HG02610 (cell line): Measurements from ENCODE around the gene SNX20.

Source experiments
- ATAC-seq: cut with Tn5 transposase; IDR thresholded peaks from one replicate; pipeline ENCODE4 v1.9.1; 2021; ENCODE audit warnings: mild to moderate bottlenecking, moderate library complexity; ENCODE audit not compliant: unreplicated experiment

The SNX20 gene

GRCh38 chr16:50705436-50706110 is 24.5 kb upstream of the SNX20 start:
- no peak for ATAC-seq

GRCh38 chr16:50704245-50704644 is 23.1 kb upstream of the SNX20 start:
- ATAC-seq: no peak

GRCh38 chr16:50702725-50703124 is 21.6 kb upstream of the SNX20 start:
- no peak for ATAC-seq

DNA sequence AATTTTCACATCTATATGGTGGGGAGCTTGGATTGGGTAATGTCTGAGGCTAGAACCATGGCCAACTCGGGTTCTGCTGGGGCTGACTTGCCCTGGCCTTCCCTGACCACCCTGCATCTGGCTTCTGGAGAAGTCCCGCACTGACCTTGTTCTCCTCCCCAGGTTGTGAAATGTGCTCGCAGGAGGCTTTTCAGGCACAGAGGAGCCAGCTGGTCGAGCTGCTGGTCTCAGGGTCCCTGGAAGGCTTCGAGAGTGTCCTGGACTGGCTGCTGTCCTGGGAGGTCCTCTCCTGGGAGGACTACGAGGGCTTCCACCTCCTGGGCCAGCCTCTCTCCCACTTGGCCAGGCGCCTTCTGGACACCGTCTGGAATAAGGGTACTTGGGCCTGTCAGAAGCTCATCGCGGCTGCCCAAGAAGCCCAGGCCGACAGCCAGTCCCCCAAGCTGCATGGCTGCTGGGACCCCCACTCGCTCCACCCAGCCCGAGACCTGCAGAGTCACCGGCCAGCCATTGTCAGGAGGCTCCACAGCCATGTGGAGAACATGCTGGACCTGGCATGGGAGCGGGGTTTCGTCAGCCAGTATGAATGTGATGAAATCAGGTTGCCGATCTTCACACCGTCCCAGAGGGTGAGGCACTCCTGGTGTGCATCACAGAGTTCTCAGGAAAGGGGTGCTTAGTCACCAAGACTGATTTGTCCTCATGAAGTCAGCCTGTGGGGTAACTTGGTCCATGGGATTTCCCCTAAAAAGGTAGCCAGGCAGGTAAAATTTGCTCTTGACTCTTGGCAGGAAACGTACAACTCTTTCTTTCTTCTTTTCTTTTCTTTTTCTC is 18.4 kb upstream of the SNX20 start:
- ATAC-seq: no peak

DNA sequence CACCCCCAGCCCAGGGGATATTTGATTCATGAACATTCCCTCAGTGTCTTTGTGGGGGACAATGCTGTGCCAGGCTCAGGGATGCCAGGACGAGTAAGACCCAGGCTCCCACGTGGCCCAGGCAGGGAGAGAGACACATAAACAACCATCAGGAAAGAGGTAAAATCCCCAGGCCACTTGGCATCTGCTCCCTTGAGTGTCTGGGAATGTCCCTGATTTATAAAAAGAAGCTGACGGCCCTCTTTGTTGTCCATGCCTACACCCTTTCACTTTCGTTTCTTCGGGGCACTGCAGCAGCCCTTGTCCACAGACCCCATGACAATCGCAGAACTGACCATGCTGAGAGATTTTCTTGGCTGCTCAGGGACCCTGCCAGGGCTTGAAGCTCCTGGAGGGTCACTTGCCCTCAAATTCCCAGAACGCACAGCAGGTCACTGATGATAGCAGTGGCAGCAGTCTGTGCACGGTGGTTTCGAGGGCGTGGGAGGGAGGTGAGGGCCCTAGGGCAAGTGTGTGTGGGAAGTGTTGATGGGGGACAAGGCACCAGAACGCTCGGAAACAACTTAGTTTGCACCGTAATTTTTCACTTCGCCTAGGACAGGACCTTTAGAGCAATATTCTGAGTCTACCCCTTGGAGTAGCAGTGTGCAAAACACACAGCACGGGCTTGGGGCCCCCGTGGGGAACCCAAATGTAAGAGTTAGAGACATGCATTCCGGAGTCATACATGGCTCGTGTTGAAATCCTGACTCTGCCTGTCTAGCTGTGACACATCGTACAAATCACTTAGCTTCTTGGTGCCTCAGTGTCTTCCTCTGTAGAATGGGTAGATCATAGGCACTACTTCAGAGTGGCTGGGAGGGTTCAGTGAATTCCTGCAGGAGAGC is 17.0 kb upstream of the SNX20 start:
- peak; percentile 47 for ATAC-seq

DNA sequence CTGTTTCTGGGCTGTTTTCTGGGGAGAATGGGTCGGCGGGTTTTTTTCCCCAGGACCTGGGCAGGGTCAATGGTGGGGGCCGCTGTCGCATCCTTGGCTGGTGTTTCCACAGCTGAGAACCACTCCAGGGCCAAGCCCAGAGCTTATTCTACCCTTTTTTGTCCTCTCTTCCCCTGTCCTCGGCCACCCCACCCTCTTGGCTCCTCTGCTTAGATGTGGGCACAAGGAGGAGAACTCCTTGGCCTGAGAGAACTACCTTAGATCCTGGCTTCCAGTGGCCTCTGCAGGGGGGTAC is 16.3 kb upstream of the SNX20 start:
- ATAC-seq: no peak

DNA sequence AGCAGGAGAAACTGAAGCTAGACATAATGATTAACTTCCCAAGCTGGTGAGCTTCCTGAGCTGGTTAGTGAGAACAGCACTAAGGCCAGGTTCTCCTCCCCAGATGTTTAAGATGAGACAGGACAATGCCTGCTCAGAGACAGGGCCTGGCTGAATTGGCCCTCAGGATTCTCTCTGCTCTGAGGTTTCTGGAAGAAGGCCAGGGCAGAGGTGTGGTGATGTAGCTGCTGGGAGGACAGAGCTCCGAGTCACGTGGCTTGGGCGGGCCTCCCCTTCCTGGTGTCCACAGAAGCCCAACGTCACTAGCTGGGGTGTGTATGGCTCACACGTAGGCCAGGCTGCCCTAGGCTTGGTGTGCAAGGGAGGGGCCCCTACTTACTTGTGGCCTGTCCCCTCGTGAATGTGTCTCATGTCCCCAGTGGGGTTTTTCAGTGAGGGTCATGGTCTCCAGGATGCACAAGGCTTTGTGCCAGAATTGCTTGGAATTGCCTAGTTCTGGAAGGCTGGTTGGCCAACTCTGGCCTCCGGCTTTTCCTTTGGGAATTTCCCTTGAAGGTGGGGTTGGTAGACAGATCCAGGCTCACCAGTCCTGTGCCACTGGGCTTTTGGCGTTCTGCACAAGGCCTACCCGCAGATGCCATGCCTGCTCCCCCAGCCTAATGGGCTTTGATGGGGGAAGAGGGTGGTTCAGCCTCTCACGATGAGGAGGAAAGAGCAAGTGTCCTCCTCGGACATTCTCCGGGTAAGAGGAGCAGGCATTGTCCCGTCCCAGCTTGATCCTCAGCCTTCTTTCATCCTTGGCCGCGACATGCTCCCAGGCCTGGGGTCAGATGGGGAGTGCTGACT is 15.7 kb upstream of the SNX20 start:
- peak; percentile 56 for ATAC-seq

GRCh38 chr16:50696126-50696525 is 15.0 kb upstream of the SNX20 start:
- ATAC-seq: peak; percentile 33

- ATAC-seq: no peak
Observed at GRCh38 chr16:50695017-50696000, 14.2 kb upstream of the SNX20 start.

DNA sequence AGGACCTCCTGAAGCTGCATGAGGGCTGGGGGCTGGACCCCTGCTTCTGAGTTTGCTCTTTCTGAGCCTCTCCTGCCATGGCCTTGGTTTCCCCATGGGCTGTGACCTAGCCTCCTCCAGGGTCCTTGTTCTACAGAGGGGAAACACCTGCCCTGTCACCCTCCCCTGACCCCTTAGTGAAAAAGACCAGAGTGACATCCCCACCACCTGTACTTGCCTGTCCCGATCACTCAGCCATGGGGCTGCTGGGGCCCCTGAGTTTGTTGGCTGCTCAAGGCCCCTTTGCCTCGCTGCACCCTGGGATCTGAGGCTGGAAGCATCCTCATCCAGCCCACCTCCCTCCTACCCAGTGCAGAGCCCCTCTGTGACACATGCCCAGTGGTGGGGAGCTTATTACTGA is 13.1 kb upstream of the SNX20 start:
- no peak for ATAC-seq

DNA sequence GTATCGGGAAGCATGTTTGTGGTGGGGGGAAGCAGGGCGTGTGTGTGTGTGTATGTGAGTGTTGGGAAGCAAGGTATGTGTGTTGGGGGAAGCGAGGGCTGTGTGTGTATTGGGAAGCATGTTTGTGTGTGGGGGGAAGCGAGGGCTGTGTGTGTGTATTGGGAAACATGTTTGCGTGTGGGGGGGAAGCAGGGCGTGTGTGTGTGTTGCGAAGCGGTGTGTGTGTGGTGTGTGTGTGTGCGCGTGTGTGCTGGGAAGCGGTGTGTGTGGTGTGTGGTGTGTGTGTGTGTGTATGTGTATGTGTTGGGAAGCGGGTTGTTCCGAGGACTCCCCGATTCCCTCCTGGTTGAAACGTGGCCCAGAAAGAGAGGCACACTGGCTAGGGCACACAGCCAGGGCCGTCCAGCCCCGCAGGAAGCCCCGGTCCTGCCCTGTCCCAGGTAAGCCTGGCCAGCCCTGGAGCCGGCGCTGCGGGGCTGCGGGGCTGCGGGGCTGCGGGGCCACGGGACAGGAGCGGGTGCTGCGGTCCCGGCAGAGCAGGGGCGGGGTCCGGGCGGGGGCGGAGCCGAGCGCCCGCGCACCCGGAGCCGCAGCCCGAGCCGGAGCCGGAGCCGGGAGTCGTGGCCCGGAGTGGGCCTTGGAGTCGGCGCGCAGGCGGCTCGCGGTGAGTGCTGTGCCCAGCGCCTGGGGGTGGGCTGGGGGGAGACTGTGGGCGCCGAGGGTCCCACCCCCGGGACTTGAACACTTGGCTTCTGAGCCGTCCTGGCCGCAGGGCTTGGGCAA is 12.1 kb upstream of the SNX20 start, which contains the start of gene NOD2:
Gene NOD2 (plus strand): TSS at position 608 of the 783 bp plus-strand sequence. CDS start 5,890 bp downstream, outside the sequence.
- ATAC-seq: no peak

DNA sequence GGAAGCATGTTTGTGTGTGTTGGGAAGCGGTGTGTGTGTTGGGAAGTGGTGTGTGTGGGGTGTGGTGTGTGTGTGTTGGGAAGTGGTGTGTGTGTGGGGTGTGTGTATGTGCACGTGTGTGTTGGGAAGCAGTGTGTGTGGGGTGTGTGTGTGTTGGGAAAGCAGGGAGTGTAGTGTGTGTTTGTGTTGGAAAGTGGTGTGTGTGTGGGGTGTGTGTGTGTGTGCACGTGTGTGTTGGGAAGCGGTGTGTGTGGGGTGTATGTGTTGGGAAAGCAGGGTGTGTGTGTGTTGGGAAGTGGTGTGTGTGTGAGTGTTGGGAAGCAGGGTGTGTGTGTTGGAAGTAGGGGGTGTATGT is 11.5 kb upstream of the SNX20 start:
- ATAC-seq: no peak

GRCh38 chr16:50690177-50690576 is 9.1 kb upstream of the SNX20 start:
- ATAC-seq: peak; percentile 30

DNA sequence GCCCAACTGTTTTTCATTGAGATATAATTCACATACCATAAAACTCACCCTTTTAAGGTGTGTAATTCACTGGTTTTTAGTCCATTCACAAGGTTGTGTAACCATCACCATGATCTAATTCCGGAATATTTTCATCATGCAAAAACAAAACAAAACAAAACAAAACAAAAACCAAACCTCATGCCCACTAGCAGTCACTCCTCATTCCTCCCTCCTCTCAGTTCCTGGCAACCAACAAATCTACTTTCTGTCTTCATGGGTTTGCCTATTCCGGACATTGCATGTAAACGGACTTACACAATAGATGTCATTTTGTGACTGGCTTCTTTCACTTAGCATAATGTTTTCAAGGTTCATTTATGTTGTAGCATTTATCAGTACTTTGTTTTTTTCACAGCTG is 7.8 kb upstream of the SNX20 start:
- no peak for ATAC-seq

GRCh38 chr16:50688083-50688482 is 7.0 kb upstream of the SNX20 start:
- ATAC-seq: no peak

DNA sequence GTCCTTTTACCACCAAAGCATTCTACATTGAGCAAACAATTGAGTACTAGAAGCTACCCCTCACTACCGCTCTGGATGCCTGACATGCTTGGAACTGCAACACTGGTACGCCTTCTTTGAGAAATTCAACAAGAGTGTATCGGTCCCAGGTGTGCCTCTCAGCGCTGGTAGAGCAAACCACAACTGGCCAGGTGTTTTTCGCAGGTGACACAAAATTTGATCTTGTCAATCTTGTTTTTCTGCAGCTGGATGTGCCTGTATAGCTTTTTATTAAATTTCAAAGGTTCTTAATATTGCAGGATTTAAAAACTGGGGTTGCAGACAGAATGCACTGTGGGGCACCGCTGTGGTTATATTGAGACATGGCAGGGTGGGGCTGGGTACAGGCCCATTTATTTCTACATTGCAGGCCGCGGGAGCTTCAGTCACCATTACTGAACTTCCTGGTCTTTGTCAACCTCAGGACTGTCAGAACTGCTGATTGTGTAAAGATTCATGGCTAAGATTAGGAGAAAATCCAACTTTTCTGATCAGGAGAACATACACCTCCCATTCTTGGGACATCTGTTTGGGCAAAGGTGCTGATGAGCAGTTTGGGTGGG is 4.5 kb upstream of the SNX20 start:
- no peak for ATAC-seq

- peak; percentile 23 for ATAC-seq
Observed at GRCh38 chr16:50684823-50685461, 3.8 kb upstream of the SNX20 start.
